HG02678 (cell line): ENCODE data around the gene ERCC4.

ENCODE experiments used
- ATAC-seq: cut with Tn5 transposase; IDR thresholded peaks from one replicate; pipeline ENCODE4 v1.9.1; 2021; ENCODE audit warnings: mild to moderate bottlenecking, moderate library complexity; ENCODE audit not compliant: unreplicated experiment

Gene ERCC4

GRCh38 chr16:13909872-13910303 lies 10.1 kb upstream of the ERCC4 start:
- ATAC-seq: no peak

- no peak for ATAC-seq
Measured at GRCh38 chr16:13911306-13911705, 8.6 kb upstream of the ERCC4 start.

GRCh38 chr16:13911871-13912270 lies 8.1 kb upstream of the ERCC4 start:
- no peak for ATAC-seq

- no peak for ATAC-seq
Measured at GRCh38 chr16:13912891-13913290, 7.1 kb upstream of the ERCC4 start.

GRCh38 chr16:13913374-13914292 lies 6.3 kb upstream of the ERCC4 start:
- no peak for ATAC-seq

GRCh38 chr16:13915033-13915635 lies 4.8 kb upstream of the ERCC4 start:
- no peak for ATAC-seq

GRCh38 chr16:13919330-13919682 lies 648 bp upstream of the ERCC4 start:
- ATAC-seq: no peak

- ATAC-seq: no peak
Measured at GRCh38 chr16:13920510-13920818, 510 bp downstream of the ERCC4 start.

- ATAC-seq: no peak
Measured at GRCh38 chr16:13921328-13921727, 1.4 kb downstream of the ERCC4 start.

GRCh38 chr16:13923703-13924298 lies 3.8 kb downstream of the ERCC4 start:
- no peak for ATAC-seq

GRCh38 chr16:13926464-13926863 lies 6.5 kb downstream of the ERCC4 start:
- no peak for ATAC-seq

GRCh38 chr16:13926891-13927290 lies 6.9 kb downstream of the ERCC4 start:
- no peak for ATAC-seq

- no peak for ATAC-seq
Measured at GRCh38 chr16:13928646-13929045, 8.7 kb downstream of the ERCC4 start.

- no peak for ATAC-seq
Measured at GRCh38 chr16:13931845-13932244, 11.9 kb downstream of the ERCC4 start.

GRCh38 chr16:13935408-13935807 lies 15.5 kb downstream of the ERCC4 start:
- no peak for ATAC-seq

GRCh38 chr16:13936155-13936554 lies 16.2 kb downstream of the ERCC4 start:
- ATAC-seq: no peak

GRCh38 chr16:13936596-13937081 lies 16.7 kb downstream of the ERCC4 start:
- no peak for ATAC-seq

- ATAC-seq: no peak
Measured at GRCh38 chr16:13937411-13937810, 17.5 kb downstream of the ERCC4 start.

GRCh38 chr16:13938480-13938879 lies 18.5 kb downstream of the ERCC4 start:
- ATAC-seq: no peak

- no peak for ATAC-seq
Measured at GRCh38 chr16:13939821-13940220, 19.9 kb downstream of the ERCC4 start.

GRCh38 chr16:13940397-13940933 lies 20.5 kb downstream of the ERCC4 start:
- no peak for ATAC-seq

GRCh38 chr16:13944816-13945215 lies 24.9 kb downstream of the ERCC4 start:
- no peak for ATAC-seq
